ENCODE results near the gene GLRX5. TPM values are rescaled to one million over a fixed set of nuclear protein-coding genes. Genes with fewer than 3 reads are reported as not detected.

The GLRX5 gene
- total and polyA plus RNA-seq, 12 donors, result 32.7 to 134 (median 71.6) TPM

GRCh38 chr14:95537298-95538089, 2.6 kb downstream of the GLRX5 start:
- Histone ChIP-seq H3K27ac (peak overlapping the region in 4 of 5 donors; percentile 26 to 79 (median 70)), H3K27me3 (no peaks in the 10 kb centered on the region), H3K4me1 (replicated peaks in 1 of 2) (peaks cover 55 to 56% of the 10 kb centered on the region in 2 donors), H3K4me3 (peak overlapping the region in 1 of 4 donors; percentile 35), H3K36me3 (replicated peaks in 1 of 2) (no peaks in the 10 kb centered on the region), H3K9me3 (replicated peaks in 1 of 3) (no peaks in the 10 kb centered on the region)
- intact Hi-C loops (cut with DNase I), result no loop called here
- peak in 4 of 7 donors; percentile 43 to 65 (median 52) for DNase-seq
- TF ChIP-seq CTCF (IDR thresholded peaks at IDR 0.05) (no peak), POLR2A (IDR thresholded peaks at IDR 0.05) (peak in 1 of 2 donors; percentile 50)
- 37 to 50% (median 42%) methylated on average over 9 of the region's 9 CpGs for WGBS, 4 donors

DNA sequence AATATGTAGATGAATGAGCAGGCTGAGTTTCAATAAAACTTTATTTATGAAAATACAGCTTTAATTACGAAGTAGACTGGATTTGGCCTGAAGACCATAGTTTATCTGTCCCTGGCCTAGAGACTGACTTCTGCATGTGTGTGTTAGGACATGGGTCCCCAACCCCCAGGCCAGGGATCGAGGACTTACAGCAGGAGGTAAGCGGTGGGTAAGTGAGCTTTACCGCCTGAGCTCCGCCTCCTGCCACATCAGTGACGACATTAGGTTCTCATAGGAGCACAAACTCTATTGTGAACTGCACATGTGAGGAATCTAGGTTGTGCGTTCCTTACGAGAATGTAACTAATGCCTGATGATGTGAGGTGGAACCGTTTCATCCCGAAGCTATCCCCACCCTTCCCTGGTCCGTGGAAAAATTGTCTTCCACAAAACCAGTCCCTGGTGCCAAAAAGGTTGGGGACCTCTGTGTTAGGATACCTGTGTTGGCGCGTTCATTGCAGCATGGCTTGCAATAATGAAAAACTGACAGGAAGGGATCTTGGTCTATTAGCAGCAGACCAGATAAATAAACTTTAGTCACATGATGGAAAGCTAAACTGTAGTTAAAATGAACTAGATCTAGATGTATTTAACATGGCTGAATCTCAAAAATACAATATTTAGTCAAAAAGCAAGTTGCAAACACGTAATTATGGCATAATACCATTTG, 4.1 kb downstream of the GLRX5 start:
- Histone ChIP-seq H3K9me3 (replicated peaks in 1 of 3) (no peaks in the 10 kb centered on the region), H3K4me1 (replicated peaks in 1 of 2) (peaks cover 40 to 43% of the 10 kb centered on the region in 2 donors), H3K36me3 (replicated peaks in 1 of 2) (no peaks in the 10 kb centered on the region), H3K27ac (peak overlapping the region in 2 of 5 donors; percentile 38 to 64), H3K27me3 (no peaks in the 10 kb centered on the region), H3K4me3 (no peak overlapping the region)
- TF ChIP-seq CTCF (IDR thresholded peaks at IDR 0.05) (no peak), POLR2A (IDR thresholded peaks at IDR 0.05) (no peak)
- no peak for DNase-seq
- intact Hi-C loops (cut with DNase I), result no loop called here
- WGBS, 4 donors, result 91 to 94% (median 94%) methylated on average over 14 of the region's 14 CpGs

DNA sequence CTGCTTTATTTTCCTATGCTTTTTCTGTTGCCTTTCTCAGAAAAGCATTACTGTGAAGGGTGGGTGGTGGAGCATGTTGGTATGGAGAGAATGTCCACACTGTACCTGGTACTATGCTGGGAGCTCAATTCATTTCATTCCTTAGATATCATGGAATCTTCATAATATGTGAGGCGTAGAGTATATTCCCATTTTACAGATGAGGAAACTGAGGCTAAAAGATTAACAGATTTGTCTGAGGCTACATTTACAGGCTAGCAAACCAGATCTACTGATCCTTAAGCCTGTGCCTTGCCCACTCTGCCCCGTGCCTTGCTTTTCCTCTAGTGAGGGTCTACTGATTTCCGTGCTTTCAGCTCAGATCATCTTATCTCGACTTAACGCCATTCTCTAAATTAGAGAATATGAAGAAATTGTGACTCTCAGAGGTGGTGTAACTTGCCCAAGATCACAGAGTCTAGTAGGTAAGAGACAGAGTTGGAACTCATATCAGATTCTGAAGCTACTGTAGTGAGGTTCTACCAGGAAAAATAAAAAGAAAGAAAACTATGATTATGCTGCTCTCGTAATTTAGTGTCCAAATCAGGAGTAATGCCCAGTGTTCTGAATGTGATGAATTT, 5.5 kb downstream of the GLRX5 start:
- Histone ChIP-seq H3K27ac (no peak overlapping the region), H3K9me3 (replicated peaks in 1 of 3) (no peaks in the 10 kb centered on the region), H3K27me3 (no peaks in the 10 kb centered on the region), H3K4me3 (no peak overlapping the region), H3K4me1 (replicated peaks in 1 of 2) (peaks cover 40 to 43% of the 10 kb centered on the region in 2 donors), H3K36me3 (replicated peaks in 1 of 2) (peaks cover 0 to 11% of the 10 kb centered on the region in 2 donors)
- DNase-seq, result no peak
- 92 to 98% (median 96%) methylated on average over 6 of the region's 6 CpGs for WGBS, 4 donors
- TF ChIP-seq POLR2A (IDR thresholded peaks at IDR 0.05), result no peak
- TF ChIP-seq CTCF (IDR thresholded peaks at IDR 0.05), result no peak
- intact Hi-C loops (cut with DNase I), result no loop called here

DNA sequence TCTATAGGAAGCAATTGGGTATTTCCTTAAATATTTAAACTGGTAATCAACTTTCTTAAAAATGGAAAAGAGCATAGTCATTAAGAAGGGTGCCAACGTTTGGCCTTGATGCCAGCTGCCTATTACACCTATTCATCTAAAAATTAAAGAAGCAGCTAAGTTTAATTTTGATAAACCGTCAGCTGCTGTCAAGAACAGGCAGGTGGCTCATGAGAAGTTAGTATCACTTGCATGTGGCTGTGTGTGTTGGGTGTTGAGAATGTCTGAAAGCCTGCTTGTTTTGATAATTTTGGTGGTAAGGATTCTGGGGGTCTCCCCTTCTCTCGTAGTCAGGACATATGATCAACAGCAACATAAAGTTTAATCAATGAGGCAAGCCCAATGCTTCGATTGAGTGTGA, 6.5 kb downstream of the GLRX5 start:
- intact Hi-C loops (cut with DNase I), result no loop called here
- Histone ChIP-seq H3K4me3 (no peak overlapping the region), H3K36me3 (replicated peaks in 1 of 2) (peaks cover 0 to 11% of the 10 kb centered on the region in 2 donors), H3K27me3 (no peaks in the 10 kb centered on the region), H3K9me3 (replicated peaks in 1 of 3) (no peaks in the 10 kb centered on the region), H3K27ac (no peak overlapping the region), H3K4me1 (replicated peaks in 1 of 2) (peaks cover 30 to 34% of the 10 kb centered on the region in 2 donors)
- DNase-seq, result peak in 1 of 7 donors; percentile 20
- TF ChIP-seq CTCF (IDR thresholded peaks at IDR 0.05), result no peak
- TF ChIP-seq POLR2A (IDR thresholded peaks at IDR 0.05), result no peak
- WGBS, 4 donors, result 67 to 81% (median 74%) methylated on average over 4 of the region's 4 CpGs

Measured in adrenal gland (tissue), 12 donors.